GM23338 (cell line): ENCODE data around the gene CTTN. TPM values are rescaled to one million over a fixed set of nuclear protein-coding genes. Genes with fewer than 3 reads are reported as not detected.
A peak's percentile ranks its signal among the peaks of the same experiment; 100 is the strongest.

Experiments used
- ATAC-seq: fragments of 200-7000 bp; cut with Tn5 transposase; 3 replicates; pipeline ENCODE4 v1.9.1; 2020
- DNase-seq: peaks from one replicate; pipeline ENCODE4 v3.0.0-alpha.2; 2015; ENCODE audit warnings: low spot score
- H2AFZ ChIP-seq: fragments of 200-600 bp; sonication (generic); 2 replicates; pipeline ENCODE4 v1.8.0; 2016; ENCODE audit warnings: antibody characterized with exemption, mild to moderate bottlenecking, moderate library complexity
- H3F3A ChIP-seq: fragments of 200-600 bp; sonication (generic); replicated peaks from 2 replicates; pipeline ENCODE4 v1.8.0; 2017; ENCODE audit warnings: antibody characterized with exemption, mixed run types, low read depth
- H3K27ac ChIP-seq: fragments of 200-600 bp; sonication (generic); 2 replicates; pipeline ENCODE4 v1.6.1; 2016; ENCODE audit warnings: low read depth
- H3K27me3 ChIP-seq: fragments of 200-600 bp; sonication (generic); 2 replicates; pipeline ENCODE4 v1.8.0; 2016; ENCODE audit warnings: mild to moderate bottlenecking, mixed run types, moderate library complexity; ENCODE audit not compliant: insufficient read depth
- H3K36me3 ChIP-seq: fragments of 200-600 bp; sonication (generic); 2 replicates; pipeline ENCODE4 v1.8.0; 2016; ENCODE audit warnings: mild to moderate bottlenecking; ENCODE audit not compliant: insufficient read depth
- H3K4me1 ChIP-seq: fragments of 200-600 bp; sonication (generic); 2 replicates; pipeline ENCODE4 v1.8.0; 2016; ENCODE audit warnings: mild to moderate bottlenecking, moderate library complexity; ENCODE audit not compliant: insufficient read depth
- H3K4me2 ChIP-seq: fragments of 200-600 bp; sonication (generic); 2 replicates; pipeline ENCODE4 v1.7.1; 2017; ENCODE audit warnings: mixed run types
- H3K4me3 ChIP-seq: fragments of 200-600 bp; sonication (generic); 2 replicates; pipeline ENCODE4 v1.6.1; 2016; ENCODE audit warnings: mixed run types
- H3K79me2 ChIP-seq: fragments of 200-600 bp; sonication (generic); replicated peaks from 2 replicates; pipeline ENCODE4 v1.8.0; 2017; ENCODE audit warnings: mild to moderate bottlenecking; ENCODE audit not compliant: insufficient read depth
- H3K9me2 ChIP-seq: fragments of 200-600 bp; sonication (generic); 2 replicates; pipeline ENCODE4 v1.8.0; 2017; ENCODE audit not compliant: insufficient read depth
- H4K20me1 ChIP-seq: fragments of 200-600 bp; sonication (generic); replicated peaks from 2 replicates; pipeline ENCODE4 v1.8.0; 2017; ENCODE audit warnings: mild to moderate bottlenecking; ENCODE audit not compliant: insufficient read depth
- H3K27ac Mint-ChIP-seq: 2 replicates; pipeline ENCODE4 v1.8.0; 2020; ENCODE audit warnings: inconsistent platforms, mild to moderate bottlenecking, moderate library complexity, mixed read lengths
- H3K27me3 Mint-ChIP-seq: 3 replicates; pipeline ENCODE4 v1.8.0; 2022; ENCODE audit warnings: low read depth, mild to moderate bottlenecking, moderate library complexity, mixed read lengths, inconsistent platforms; ENCODE audit not compliant: insufficient read depth, poor library complexity
- H3K36me3 Mint-ChIP-seq: 3 replicates; pipeline ENCODE4 v1.8.0; 2021; ENCODE audit warnings: low read depth, mild to moderate bottlenecking, inconsistent platforms, moderate library complexity, mixed read lengths
- H3K4me1 Mint-ChIP-seq: 3 replicates; pipeline ENCODE4 v1.8.0; 2020; ENCODE audit warnings: mild to moderate bottlenecking, inconsistent platforms, mixed read lengths
- H3K4me3 Mint-ChIP-seq: 3 replicates; pipeline ENCODE4 v1.8.0; 2021; ENCODE audit warnings: moderate library complexity, mild to moderate bottlenecking, inconsistent platforms, mixed read lengths
- H3K9me3 Mint-ChIP-seq: 3 replicates; pipeline ENCODE4 v1.8.0; 2020; ENCODE audit warnings: moderate library complexity, mild to moderate bottlenecking, inconsistent platforms, mixed read lengths
- EZH2 ChIP-seq: fragments of 200-600 bp; sonication (generic); IDR thresholded peaks from one replicate; pipeline ENCODE4 v1.8.0; 2017; ENCODE audit warnings: antibody characterized with exemption, mild to moderate bottlenecking, low read depth; ENCODE audit not compliant: unreplicated experiment
- JUNB ChIP-seq: IDR thresholded peaks from one replicate; pipeline ENCODE4 v1.6.1; 2016; ENCODE audit warnings: antibody characterized with exemption; ENCODE audit not compliant: unreplicated experiment
- NANOG ChIP-seq: IDR thresholded peaks from 2 replicates; pipeline ENCODE4 v1.6.1; 2016; ENCODE audit warnings: antibody characterized with exemption, borderline replicate concordance
- POLR2AphosphoS5 ChIP-seq: IDR thresholded peaks from 2 replicates; pipeline ENCODE4 v1.6.1; 2016; ENCODE audit warnings: antibody characterized with exemption, low read depth
- STAT1 ChIP-seq: IDR thresholded peaks from one replicate; pipeline ENCODE4 v1.6.1; 2016; ENCODE audit warnings: antibody characterized with exemption; ENCODE audit not compliant: unreplicated experiment
- ZNF114 ChIP-seq: fragments of 250-450 bp; sonication (Bioruptor Pico); IDR thresholded peaks from 2 replicates; pipeline ENCODE4 v1.5.0; 2020; ENCODE audit warnings: mild to moderate bottlenecking, moderate library complexity
- ZNF331 ChIP-seq: fragments of 250-450 bp; sonication (Bioruptor Pico); IDR thresholded peaks from 2 replicates; pipeline ENCODE4 v1.5.0; 2020; ENCODE audit warnings: low read depth, mild to moderate bottlenecking, moderate library complexity
- polyA plus RNA-seq: library from polyadenylated mRNA; unstranded; fragments of >200 nt; fragmentation: Nextera tagmentation; extraction: Ambion mirVana; gene quantifications from 2 replicates; pipeline ENCODE4 v1.2.1, GENCODE V29; 2016
- total RNA-seq: library from RNA; depleted of rRNA; stranded (reverse); fragments of >200 nt; shearing (Covaris generic); gene quantifications from 2 replicates; pipeline ENCODE4 v1.2.3, GENCODE V29; 2014
- TF ChIP-seq, protein P1 (sequence below): fragments of 250-450 bp; sonication (Bioruptor Pico); IDR thresholded peaks from 2 replicates; pipeline ENCODE4 v1.5.0; 2020; ENCODE audit warnings: mild to moderate bottlenecking, moderate library complexity
- TF ChIP-seq, protein P2 (sequence below): IDR thresholded peaks from 2 replicates; pipeline ENCODE4 v1.6.1; 2016; ENCODE audit warnings: antibody characterized with exemption
- TF ChIP-seq, protein P3 (sequence below): IDR thresholded peaks from one replicate; pipeline ENCODE4 v1.6.1; 2018; ENCODE audit warnings: antibody characterized with exemption; ENCODE audit not compliant: unreplicated experiment

The CTTN gene
- total and polyA plus RNA-seq, 2 experiments from 2014 or later = 163 to 343 TPM

DNA sequence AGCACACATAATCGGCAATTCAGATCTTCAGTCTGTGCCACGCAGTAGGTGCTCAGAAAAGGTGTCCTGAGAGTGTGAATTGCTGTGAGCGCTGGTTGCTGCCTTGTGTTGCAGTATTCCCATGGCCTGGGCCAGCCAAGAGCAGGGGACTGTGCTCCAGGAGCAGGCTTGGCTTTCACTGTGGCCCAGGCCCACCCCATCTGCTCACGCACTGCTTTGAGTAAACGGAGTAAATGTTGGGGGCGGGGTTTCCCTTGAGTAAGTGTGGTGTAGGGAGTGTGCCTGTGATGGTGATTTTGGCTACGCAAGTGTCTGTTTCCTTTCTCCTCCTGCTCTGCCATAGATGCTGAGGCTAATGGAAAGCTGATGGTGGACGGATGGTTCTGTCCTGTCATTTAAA, 2.3 kb downstream of the CTTN start (continued):
- TF ChIP-seq NANOG = no peak
- TF ChIP-seq, protein P1, sequence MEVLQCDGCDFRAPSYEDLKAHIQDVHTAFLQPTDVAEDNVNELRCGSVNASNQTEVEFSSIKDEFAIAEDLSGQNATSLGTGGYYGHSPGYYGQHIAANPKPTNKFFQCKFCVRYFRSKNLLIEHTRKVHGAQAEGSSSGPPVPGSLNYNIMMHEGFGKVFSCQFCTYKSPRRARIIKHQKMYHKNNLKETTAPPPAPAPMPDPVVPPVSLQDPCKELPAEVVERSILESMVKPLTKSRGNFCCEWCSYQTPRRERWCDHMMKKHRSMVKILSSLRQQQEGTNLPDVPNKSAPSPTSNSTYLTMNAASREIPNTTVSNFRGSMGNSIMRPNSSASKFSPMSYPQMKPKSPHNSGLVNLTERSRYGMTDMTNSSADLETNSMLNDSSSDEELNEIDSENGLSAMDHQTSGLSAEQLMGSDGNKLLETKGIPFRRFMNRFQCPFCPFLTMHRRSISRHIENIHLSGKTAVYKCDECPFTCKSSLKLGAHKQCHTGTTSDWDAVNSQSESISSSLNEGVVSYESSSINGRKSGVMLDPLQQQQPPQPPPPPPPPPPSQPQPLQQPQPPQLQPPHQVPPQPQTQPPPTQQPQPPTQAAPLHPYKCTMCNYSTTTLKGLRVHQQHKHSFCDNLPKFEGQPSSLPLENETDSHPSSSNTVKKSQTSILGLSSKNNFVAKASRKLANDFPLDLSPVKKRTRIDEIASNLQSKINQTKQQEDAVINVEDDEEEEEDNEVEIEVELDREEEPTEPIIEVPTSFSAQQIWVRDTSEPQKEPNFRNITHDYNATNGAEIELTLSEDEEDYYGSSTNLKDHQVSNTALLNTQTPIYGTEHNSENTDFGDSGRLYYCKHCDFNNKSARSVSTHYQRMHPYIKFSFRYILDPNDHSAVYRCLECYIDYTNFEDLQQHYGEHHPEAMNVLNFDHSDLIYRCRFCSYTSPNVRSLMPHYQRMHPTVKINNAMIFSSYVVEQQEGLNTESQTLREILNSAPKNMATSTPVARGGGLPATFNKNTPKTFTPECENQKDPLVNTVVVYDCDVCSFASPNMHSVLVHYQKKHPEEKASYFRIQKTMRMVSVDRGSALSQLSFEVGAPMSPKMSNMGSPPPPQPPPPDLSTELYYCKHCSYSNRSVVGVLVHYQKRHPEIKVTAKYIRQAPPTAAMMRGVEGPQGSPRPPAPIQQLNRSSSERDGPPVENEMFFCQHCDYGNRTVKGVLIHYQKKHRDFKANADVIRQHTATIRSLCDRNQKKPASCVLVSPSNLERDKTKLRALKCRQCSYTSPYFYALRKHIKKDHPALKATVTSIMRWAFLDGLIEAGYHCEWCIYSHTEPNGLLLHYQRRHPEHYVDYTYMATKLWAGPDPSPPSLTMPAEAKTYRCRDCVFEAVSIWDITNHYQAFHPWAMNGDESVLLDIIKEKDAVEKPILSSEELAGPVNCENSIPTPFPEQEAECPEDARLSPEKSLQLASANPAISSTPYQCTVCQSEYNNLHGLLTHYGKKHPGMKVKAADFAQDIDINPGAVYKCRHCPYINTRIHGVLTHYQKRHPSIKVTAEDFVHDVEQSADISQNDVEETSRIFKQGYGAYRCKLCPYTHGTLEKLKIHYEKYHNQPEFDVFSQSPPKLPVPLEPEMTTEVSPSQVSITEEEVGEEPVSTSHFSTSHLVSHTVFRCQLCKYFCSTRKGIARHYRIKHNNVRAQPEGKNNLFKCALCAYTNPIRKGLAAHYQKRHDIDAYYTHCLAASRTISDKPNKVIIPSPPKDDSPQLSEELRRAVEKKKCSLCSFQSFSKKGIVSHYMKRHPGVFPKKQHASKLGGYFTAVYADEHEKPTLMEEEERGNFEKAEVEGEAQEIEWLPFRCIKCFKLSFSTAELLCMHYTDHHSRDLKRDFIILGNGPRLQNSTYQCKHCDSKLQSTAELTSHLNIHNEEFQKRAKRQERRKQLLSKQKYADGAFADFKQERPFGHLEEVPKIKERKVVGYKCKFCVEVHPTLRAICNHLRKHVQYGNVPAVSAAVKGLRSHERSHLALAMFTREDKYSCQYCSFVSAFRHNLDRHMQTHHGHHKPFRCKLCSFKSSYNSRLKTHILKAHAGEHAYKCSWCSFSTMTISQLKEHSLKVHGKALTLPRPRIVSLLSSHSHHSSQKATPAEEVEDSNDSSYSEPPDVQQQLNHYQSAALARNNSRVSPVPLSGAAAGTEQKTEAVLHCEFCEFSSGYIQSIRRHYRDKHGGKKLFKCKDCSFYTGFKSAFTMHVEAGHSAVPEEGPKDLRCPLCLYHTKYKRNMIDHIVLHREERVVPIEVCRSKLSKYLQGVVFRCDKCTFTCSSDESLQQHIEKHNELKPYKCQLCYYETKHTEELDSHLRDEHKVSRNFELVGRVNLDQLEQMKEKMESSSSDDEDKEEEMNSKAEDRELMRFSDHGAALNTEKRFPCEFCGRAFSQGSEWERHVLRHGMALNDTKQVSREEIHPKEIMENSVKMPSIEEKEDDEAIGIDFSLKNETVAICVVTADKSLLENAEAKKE = no peak
- no peak for TF ChIP-seq JUNB
- TF ChIP-seq ZNF114 (CRISPR knock-in tag) = no peak
- TF ChIP-seq STAT1 = no peak
- TF ChIP-seq ZNF331 (CRISPR knock-in tag) = no peak

DNA sequence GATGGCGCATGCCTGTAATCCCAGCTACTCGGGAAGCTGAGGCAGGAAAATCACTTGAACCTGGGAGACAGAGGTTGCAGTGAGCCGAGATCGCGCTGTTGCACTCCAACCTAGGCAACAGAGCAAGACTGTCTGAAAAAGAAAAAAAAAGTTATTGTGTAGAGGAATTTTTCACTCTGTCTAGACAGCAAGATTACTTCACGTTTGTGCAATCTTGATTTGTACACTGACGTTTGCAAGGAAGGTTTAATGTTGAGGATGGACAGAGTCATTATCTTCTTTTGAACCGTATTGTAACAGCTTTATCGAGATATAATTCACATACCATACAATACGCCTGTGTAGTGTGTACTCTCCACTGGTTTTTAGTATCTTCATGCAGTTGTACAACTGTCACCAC, 3.7 kb downstream of the CTTN start:
- Histone ChIP-seq H3K36me3 (peaks cover 17% of the 10 kb centered on the region), H3K4me1 (peaks cover 25% of the 10 kb centered on the region), H4K20me1 (peaks cover 44% of the 10 kb centered on the region), H3K27ac (no peak overlapping the region), H2AFZ (no peak overlapping the region), H3F3A (peaks cover 4% of the 10 kb centered on the region), H3K9me2 (no peaks in the 10 kb centered on the region), H3K4me3 (no peak overlapping the region), H3K4me2 (no peak overlapping the region), H3K27me3 (no peaks in the 10 kb centered on the region), H3K79me2 (peaks cover 94% of the 10 kb centered on the region)
- peak overlapping the region; percentile 15; the same call in 1 of the 2 replicates for H3K27ac Mint-ChIP-seq
- no peak for DNase-seq
- H3K36me3 Mint-ChIP-seq = peaks cover 27% of the 10 kb centered on the region
- no peak for ATAC-seq
- H3K9me3 Mint-ChIP-seq = no peaks in the 10 kb centered on the region
- H3K4me3 Mint-ChIP-seq = no peak overlapping the region
- peaks cover 25% of the 10 kb centered on the region for H3K4me1 Mint-ChIP-seq
- peaks cover 12% of the 10 kb centered on the region for H3K27me3 Mint-ChIP-seq
- TF ChIP-seq STAT1 = no peak
- TF ChIP-seq, protein P2, sequence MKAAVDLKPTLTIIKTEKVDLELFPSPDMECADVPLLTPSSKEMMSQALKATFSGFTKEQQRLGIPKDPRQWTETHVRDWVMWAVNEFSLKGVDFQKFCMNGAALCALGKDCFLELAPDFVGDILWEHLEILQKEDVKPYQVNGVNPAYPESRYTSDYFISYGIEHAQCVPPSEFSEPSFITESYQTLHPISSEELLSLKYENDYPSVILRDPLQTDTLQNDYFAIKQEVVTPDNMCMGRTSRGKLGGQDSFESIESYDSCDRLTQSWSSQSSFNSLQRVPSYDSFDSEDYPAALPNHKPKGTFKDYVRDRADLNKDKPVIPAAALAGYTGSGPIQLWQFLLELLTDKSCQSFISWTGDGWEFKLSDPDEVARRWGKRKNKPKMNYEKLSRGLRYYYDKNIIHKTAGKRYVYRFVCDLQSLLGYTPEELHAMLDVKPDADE = no peak
- TF ChIP-seq ZNF114 (CRISPR knock-in tag) = no peak
- no peak for TF ChIP-seq ZNF331 (CRISPR knock-in tag)
- TF ChIP-seq EZH2 = no peak
- TF ChIP-seq POLR2AphosphoS5 = no peak
- no peak for TF ChIP-seq NANOG
- TF ChIP-seq, protein P3, sequence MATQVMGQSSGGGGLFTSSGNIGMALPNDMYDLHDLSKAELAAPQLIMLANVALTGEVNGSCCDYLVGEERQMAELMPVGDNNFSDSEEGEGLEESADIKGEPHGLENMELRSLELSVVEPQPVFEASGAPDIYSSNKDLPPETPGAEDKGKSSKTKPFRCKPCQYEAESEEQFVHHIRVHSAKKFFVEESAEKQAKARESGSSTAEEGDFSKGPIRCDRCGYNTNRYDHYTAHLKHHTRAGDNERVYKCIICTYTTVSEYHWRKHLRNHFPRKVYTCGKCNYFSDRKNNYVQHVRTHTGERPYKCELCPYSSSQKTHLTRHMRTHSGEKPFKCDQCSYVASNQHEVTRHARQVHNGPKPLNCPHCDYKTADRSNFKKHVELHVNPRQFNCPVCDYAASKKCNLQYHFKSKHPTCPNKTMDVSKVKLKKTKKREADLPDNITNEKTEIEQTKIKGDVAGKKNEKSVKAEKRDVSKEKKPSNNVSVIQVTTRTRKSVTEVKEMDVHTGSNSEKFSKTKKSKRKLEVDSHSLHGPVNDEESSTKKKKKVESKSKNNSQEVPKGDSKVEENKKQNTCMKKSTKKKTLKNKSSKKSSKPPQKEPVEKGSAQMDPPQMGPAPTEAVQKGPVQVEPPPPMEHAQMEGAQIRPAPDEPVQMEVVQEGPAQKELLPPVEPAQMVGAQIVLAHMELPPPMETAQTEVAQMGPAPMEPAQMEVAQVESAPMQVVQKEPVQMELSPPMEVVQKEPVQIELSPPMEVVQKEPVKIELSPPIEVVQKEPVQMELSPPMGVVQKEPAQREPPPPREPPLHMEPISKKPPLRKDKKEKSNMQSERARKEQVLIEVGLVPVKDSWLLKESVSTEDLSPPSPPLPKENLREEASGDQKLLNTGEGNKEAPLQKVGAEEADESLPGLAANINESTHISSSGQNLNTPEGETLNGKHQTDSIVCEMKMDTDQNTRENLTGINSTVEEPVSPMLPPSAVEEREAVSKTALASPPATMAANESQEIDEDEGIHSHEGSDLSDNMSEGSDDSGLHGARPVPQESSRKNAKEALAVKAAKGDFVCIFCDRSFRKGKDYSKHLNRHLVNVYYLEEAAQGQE = no peak
